Peyer's patch (tissue), 4 donors: Measurements from ENCODE around the gene GP1BA.

Experiments used
- POLR2A ChIP-seq, 2 donors: fragments of 450-650 bp; IDR thresholded peaks; one replicate each; pipeline ENCODE4 v1.5.1; 2017; ENCODE audit warnings: antibody characterized with exemption in 2 of 2, mild to moderate bottlenecking in 2 of 2, moderate library complexity in 2 of 2
- TF ChIP-seq, protein P1 (sequence below), 6 experiments: fragments of 450-650 bp in 4 of 6; fragments of 200-600 bp in 2 of 6; sonication (generic) in 1 of 6; IDR thresholded peaks; one replicate each; pipeline ENCODE4 v1.5.1; 2017 to 2019; ENCODE audit warnings: antibody characterized with exemption in 6 of 6, mild to moderate bottlenecking in 3 of 6, moderate library complexity in 1 of 6

DNA sequence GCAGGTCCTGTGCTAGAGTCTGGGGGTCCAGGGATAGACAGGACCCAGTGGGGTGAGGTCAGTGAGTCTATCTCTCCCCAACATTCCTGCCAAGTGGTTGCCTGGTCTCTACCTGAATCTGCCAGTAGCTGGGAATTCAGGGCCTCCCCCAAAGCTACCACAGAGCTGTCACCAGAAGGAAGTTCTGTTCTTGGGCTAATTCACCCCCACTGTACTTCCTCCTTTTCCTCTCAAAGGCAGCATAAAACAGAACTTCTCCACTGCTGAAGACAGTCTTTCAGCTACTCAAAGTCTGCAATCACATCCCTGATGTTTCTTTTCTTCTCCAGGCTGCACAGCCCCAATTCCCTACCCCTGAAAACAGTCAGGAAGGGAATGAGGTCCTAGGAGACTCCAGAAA lies 46.6 kb downstream of the GP1BA start:
- TF ChIP-seq, protein P1, sequence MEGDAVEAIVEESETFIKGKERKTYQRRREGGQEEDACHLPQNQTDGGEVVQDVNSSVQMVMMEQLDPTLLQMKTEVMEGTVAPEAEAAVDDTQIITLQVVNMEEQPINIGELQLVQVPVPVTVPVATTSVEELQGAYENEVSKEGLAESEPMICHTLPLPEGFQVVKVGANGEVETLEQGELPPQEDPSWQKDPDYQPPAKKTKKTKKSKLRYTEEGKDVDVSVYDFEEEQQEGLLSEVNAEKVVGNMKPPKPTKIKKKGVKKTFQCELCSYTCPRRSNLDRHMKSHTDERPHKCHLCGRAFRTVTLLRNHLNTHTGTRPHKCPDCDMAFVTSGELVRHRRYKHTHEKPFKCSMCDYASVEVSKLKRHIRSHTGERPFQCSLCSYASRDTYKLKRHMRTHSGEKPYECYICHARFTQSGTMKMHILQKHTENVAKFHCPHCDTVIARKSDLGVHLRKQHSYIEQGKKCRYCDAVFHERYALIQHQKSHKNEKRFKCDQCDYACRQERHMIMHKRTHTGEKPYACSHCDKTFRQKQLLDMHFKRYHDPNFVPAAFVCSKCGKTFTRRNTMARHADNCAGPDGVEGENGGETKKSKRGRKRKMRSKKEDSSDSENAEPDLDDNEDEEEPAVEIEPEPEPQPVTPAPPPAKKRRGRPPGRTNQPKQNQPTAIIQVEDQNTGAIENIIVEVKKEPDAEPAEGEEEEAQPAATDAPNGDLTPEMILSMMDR (IDR thresholded peaks at IDR 0.05): no peak
- no peak for TF ChIP-seq POLR2A (IDR thresholded peaks at IDR 0.05)
